ENCODE measurements around the gene NDUFC1. TPM values are rescaled to one million over a fixed set of nuclear protein-coding genes. Genes with fewer than 3 reads are reported as not detected.

NDUFC1 gene
- total and polyA plus RNA-seq, 2 donors (not counting 1 experiment from before 2014, with no cell fraction given), result 36.9 to 47.9 TPM

DNA sequence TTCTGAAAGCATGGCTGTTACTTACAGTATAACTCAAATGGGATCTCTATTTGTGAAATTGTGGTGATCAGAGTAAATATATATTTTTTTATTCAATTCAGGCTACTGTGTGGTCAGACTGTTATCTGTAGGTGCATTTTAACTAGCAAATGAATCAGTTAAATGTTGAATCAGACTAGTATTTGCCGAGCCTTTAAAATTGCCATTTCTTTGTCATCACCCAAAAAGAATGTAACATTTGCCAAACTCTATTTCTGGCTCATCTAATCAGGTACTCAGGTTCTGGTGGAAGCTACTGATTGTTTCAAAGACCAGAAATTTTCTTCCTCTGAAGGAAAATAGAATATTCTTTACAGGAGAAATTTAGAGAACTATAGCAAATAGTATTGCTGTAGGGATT lies 2.7 kb downstream of the NDUFC1 start:
- H3K9ac ChIP-seq (ENCODE audit: insufficient read depth, low read length), result no peak overlapping the region
- H3K27me3 ChIP-seq (ENCODE audit: control insufficient read depth, insufficient read depth, low read length), result no peaks in the 10 kb centered on the region
- no peaks in the 10 kb centered on the region for H3K9me3 ChIP-seq (ENCODE audit: control insufficient read depth, insufficient read depth, low read depth, low read length)
- no peak overlapping the region for H3K27ac ChIP-seq (ENCODE audit: insufficient read depth, low read length)
- peaks cover 35% of the 10 kb centered on the region for H3K79me2 ChIP-seq (ENCODE audit: control insufficient read depth, insufficient read depth, low read length)
- peak overlapping the region; percentile 93 for H3K4me2 ChIP-seq (ENCODE audit: extremely low read depth, insufficient read depth, low read length)
- H3K4me3 ChIP-seq (replicated peaks in 1 of 4; ENCODE audit: control extremely low read depth in 1 of 4, insufficient read depth in 1 of 4, low read depth in 3 of 4, low read length in 4 of 4), result peak overlapping the region in 3 of 4 experiments; percentile 91 to 100 (median 97)
- H4K20me1 ChIP-seq (ENCODE audit: control insufficient read depth, extremely low read depth, insufficient read depth, low read length), result no peaks in the 10 kb centered on the region
- no peak overlapping the region for H2AFZ ChIP-seq (ENCODE audit: low read length)
- H3K4me1 ChIP-seq (ENCODE audit: control insufficient read depth, extremely low read depth, insufficient read depth, low read length), result peaks cover 18% of the 10 kb centered on the region
- DNase-seq (ENCODE audit: low read depth in 2 of 2), result peak in 1 of 2 donors; percentile 70
- peaks cover under 1% of the 10 kb centered on the region for H3K36me3 ChIP-seq (ENCODE audit: control insufficient read depth, insufficient read depth, low read length)
- no peak for TF ChIP-seq EZH2 (IDR thresholded peaks at IDR 0.05; ENCODE audit: low read length, missing control alignments)

DNA sequence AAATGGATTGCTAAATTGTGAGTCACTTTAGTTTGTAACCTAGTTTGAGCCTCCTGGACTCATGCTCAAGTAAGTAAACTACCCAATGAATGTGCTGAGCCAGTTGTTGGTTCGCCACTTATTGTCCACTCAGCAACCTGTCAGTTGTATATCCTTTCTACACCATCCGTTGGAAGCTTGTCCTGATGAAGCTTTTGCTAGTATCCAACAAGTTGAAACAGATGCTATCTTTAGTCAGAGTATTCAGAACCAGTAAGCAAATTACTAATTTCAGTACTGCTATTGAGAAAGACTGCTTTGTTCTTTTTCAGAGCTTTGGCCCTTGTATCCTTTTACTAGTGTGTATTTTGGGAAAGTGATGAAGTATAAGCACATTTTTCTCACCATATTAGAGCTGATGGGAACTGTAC lies 5.3 kb downstream of the NDUFC1 start:
- H3K27ac ChIP-seq (ENCODE audit: insufficient read depth, low read length), result no peak overlapping the region
- DNase-seq (ENCODE audit: low read depth in 2 of 2), result peak; percentile 42 to 56
- TF ChIP-seq, protein P1, sequence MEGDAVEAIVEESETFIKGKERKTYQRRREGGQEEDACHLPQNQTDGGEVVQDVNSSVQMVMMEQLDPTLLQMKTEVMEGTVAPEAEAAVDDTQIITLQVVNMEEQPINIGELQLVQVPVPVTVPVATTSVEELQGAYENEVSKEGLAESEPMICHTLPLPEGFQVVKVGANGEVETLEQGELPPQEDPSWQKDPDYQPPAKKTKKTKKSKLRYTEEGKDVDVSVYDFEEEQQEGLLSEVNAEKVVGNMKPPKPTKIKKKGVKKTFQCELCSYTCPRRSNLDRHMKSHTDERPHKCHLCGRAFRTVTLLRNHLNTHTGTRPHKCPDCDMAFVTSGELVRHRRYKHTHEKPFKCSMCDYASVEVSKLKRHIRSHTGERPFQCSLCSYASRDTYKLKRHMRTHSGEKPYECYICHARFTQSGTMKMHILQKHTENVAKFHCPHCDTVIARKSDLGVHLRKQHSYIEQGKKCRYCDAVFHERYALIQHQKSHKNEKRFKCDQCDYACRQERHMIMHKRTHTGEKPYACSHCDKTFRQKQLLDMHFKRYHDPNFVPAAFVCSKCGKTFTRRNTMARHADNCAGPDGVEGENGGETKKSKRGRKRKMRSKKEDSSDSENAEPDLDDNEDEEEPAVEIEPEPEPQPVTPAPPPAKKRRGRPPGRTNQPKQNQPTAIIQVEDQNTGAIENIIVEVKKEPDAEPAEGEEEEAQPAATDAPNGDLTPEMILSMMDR (conservative IDR thresholded peaks at IDR 0.05 in 1 of 2, IDR thresholded peaks at IDR 0.05 in 1 of 2; ENCODE audit: low read depth in 1 of 2, low read length in 2 of 2), result no peak
- TF ChIP-seq EZH2 (IDR thresholded peaks at IDR 0.05; ENCODE audit: low read length, missing control alignments), result no peak
- no peaks in the 10 kb centered on the region for H3K9me3 ChIP-seq (ENCODE audit: control insufficient read depth, insufficient read depth, low read depth, low read length)
- H3K79me2 ChIP-seq (ENCODE audit: control insufficient read depth, insufficient read depth, low read length), result peaks cover 11% of the 10 kb centered on the region
- no peak overlapping the region for H3K4me3 ChIP-seq (replicated peaks in 1 of 4; ENCODE audit: control extremely low read depth in 1 of 4, insufficient read depth in 1 of 4, low read depth in 3 of 4, low read length in 4 of 4)
- no peaks in the 10 kb centered on the region for H4K20me1 ChIP-seq (ENCODE audit: control insufficient read depth, extremely low read depth, insufficient read depth, low read length)
- no peaks in the 10 kb centered on the region for H3K27me3 ChIP-seq (ENCODE audit: control insufficient read depth, insufficient read depth, low read length)
- H3K9ac ChIP-seq (ENCODE audit: insufficient read depth, low read length), result no peak overlapping the region
- peaks cover 15% of the 10 kb centered on the region for H3K4me1 ChIP-seq (ENCODE audit: control insufficient read depth, extremely low read depth, insufficient read depth, low read length)
- H3K4me2 ChIP-seq (ENCODE audit: extremely low read depth, insufficient read depth, low read length), result peak overlapping the region; percentile 40
- no peaks in the 10 kb centered on the region for H3K36me3 ChIP-seq (ENCODE audit: control insufficient read depth, insufficient read depth, low read length)
- H2AFZ ChIP-seq (ENCODE audit: low read length), result no peak overlapping the region

DNA sequence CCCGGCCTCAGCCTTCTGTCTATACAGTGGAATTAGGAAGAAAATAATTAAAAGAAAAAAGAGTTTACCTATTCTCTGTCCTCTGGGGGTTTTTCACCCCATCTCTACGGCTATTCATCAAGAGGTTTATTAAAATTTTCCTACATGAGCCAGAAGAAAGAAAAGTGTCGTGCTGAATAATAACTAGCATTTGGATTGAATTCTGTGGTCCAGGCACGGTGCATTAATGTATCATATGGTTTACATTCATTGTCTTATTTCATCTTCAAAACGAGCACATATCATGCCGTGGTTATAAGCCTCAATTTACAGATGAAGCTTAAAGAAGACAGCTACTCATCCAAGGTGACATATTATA lies 6.4 kb downstream of the NDUFC1 start:
- TF ChIP-seq, protein P1 (conservative IDR thresholded peaks at IDR 0.05 in 1 of 2, IDR thresholded peaks at IDR 0.05 in 1 of 2; ENCODE audit: low read depth in 1 of 2, low read length in 2 of 2), result no peak
- TF ChIP-seq EZH2 (IDR thresholded peaks at IDR 0.05; ENCODE audit: low read length, missing control alignments), result no peak
- Histone ChIP-seq H3K27ac (ENCODE audit: insufficient read depth, low read length) (no peak overlapping the region), H3K4me1 (ENCODE audit: control insufficient read depth, extremely low read depth, insufficient read depth, low read length) (peaks cover 15% of the 10 kb centered on the region), H3K9me3 (ENCODE audit: control insufficient read depth, insufficient read depth, low read depth, low read length) (no peaks in the 10 kb centered on the region), H3K27me3 (ENCODE audit: control insufficient read depth, insufficient read depth, low read length) (no peaks in the 10 kb centered on the region), H3K4me3 (replicated peaks in 1 of 4; ENCODE audit: control extremely low read depth in 1 of 4, insufficient read depth in 1 of 4, low read depth in 3 of 4, low read length in 4 of 4) (peak overlapping the region in 3 of 4 experiments; percentile 4 to 75 (median 37)), H3K9ac (ENCODE audit: insufficient read depth, low read length) (no peak overlapping the region), H4K20me1 (ENCODE audit: control insufficient read depth, extremely low read depth, insufficient read depth, low read length) (no peaks in the 10 kb centered on the region), H2AFZ (ENCODE audit: low read length) (peak overlapping the region; percentile 64), H3K79me2 (ENCODE audit: control insufficient read depth, insufficient read depth, low read length) (peaks cover 4% of the 10 kb centered on the region), H3K36me3 (ENCODE audit: control insufficient read depth, insufficient read depth, low read length) (no peaks in the 10 kb centered on the region), H3K4me2 (ENCODE audit: extremely low read depth, insufficient read depth, low read length) (peak overlapping the region; percentile 39)
- DNase-seq (ENCODE audit: low read depth in 2 of 2), result no peak

Measured in fibroblast of lung (primary cell).